ENCODE data around the gene PPP1R15B. TPM values are rescaled to one million over a fixed set of nuclear protein-coding genes. Genes with fewer than 3 reads are reported as not detected.
A peak's percentile ranks its signal among the peaks of the same experiment; 100 is the strongest.

Gene PPP1R15B
- polyA plus RNA-seq, 2 of the 4 experiments (the other 2 are of a cell fraction), result 26.9 to 51.9 TPM

DNA sequence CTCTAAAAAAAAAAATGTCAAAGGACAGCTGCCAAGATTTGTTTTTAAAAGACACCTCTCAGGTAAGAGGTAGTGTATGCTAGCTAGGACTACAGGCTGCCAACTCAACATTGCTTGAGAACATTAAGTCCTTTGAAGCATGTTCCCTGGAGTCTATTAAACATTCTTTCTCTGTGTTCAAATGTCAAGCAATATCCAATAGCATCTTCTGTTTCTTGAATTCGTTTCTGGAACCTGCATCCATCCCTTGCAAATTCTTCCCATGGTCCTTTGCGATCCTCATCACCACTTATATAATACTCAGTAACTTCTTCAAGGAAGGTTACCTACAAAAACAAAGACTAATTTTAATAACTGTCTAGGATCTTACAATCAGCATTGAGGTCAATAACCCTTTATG lies 5.6 kb downstream of the PPP1R15B start:
- ATAC-seq, result no peak
- no peak for TF ChIP-seq SMC3 (IDR thresholded peaks at IDR 0.05)
- TF ChIP-seq ZNF302 (CRISPR knock-in tag; IDR thresholded peaks at IDR 0.05), result no peak
- TF ChIP-seq TP53 (CRISPR knock-in tag; IDR thresholded peaks at IDR 0.05), result no peak
- no peak for TF ChIP-seq EP300 (IDR thresholded peaks at IDR 0.05)
- TF ChIP-seq NPAS2 (CRISPR knock-in tag; IDR thresholded peaks at IDR 0.05; ENCODE audit: borderline replicate concordance), result no peak
- TF ChIP-seq JUN (IDR thresholded peaks at IDR 0.05), result no peak
- no peak for TF ChIP-seq FOSB (CRISPR knock-in tag; IDR thresholded peaks at IDR 0.05)
- no peak for TF ChIP-seq MAZ (IDR thresholded peaks at IDR 0.05; ENCODE audit: borderline replicate concordance, low read depth, low read length)
- Histone ChIP-seq H3K4me3 (peak overlapping the region; percentile 94; the same call in 2 of the 3 replicates), H3K27ac (no peak overlapping the region; a peak in 1 of 6 replicates), H3K9me3 (no peaks in the 10 kb centered on the region), H3K4me1 (peaks cover 32% of the 10 kb centered on the region), H3K4me2 (peak overlapping the region; percentile 79)
- no peak for FAIRE-seq
- WGBS (ENCODE audit: missing lambda C conversion rate), result 23% methylated on average over 2 of the region's 2 CpGs
- ChIA-PET POLR2A (no interaction called here), CTCF (interaction anchor here (0.6 to 7.4 kb wide), 6 partner anchors 25 to 1552 kb away, joined by 3 to 52 read pairs (median 4); no protein-coding TSS in a partner anchor)
- no peak for DNase-seq (ENCODE audit: low read depth in 1 of 2, low spot score in 1 of 2)

DNA sequence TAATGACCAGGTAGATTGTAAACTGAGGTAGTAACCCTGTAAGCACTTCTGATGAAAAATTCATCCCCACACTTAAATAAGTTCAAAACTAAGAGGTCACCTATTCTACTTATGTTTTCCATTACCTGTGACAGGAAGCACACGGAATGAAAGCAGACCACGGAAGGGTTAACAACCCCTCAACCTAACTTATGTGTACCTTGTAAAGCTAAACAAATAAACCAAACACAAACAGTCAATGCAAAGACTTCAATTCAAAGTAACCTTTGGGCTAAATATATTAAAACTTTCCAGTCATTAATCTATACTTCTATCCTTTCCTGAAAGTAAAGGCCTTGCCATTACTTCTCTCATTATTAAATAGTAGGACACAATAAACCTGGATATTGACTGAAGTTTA lies 7.0 kb downstream of the PPP1R15B start:
- ATAC-seq (no peak), DNase-seq (ENCODE audit: low read depth in 1 of 2, low spot score in 1 of 2) (no peak), FAIRE-seq (no peak)
- no peak overlapping the region; the same call in 2 of the 3 replicates for H3K4me3 ChIP-seq
- WGBS (ENCODE audit: missing lambda C conversion rate), result 56% methylated on average over 2 of the region's 2 CpGs
- H3K9me3 ChIP-seq, result no peaks in the 10 kb centered on the region
- TF ChIP-seq POLR2A (IDR thresholded peaks at IDR 0.05; ENCODE audit: low read length) (no peak), EHF (CRISPR knock-in tag; IDR thresholded peaks at IDR 0.05) (no peak), CEBPB (IDR thresholded peaks at IDR 0.05) (no peak), JUNB (IDR thresholded peaks at IDR 0.05) (no peak), EHMT2 (IDR thresholded peaks at IDR 0.05; ENCODE audit: low read depth) (no peak), RAD21 (conservative IDR thresholded peaks at IDR 0.05 in 1 of 2, IDR thresholded peaks at IDR 0.05 in 1 of 2) (no peak), ZC3H11A (IDR thresholded peaks at IDR 0.05) (no peak), RCOR1 (IDR thresholded peaks at IDR 0.05; ENCODE audit: low read depth, low read length) (no peak), BHLHE40 (IDR thresholded peaks at IDR 0.05; ENCODE audit: low read depth, low read length) (no peak), ZNF302 (CRISPR knock-in tag; IDR thresholded peaks at IDR 0.05) (no peak), POLR2AphosphoS2 (conservative IDR thresholded peaks at IDR 0.05; ENCODE audit: low read length) (no peak), KDM5A (IDR thresholded peaks at IDR 0.05) (no peak), KDM1A (IDR thresholded peaks at IDR 0.05; ENCODE audit: low read depth) (no peak)
- TF ChIP-seq, protein P1, sequence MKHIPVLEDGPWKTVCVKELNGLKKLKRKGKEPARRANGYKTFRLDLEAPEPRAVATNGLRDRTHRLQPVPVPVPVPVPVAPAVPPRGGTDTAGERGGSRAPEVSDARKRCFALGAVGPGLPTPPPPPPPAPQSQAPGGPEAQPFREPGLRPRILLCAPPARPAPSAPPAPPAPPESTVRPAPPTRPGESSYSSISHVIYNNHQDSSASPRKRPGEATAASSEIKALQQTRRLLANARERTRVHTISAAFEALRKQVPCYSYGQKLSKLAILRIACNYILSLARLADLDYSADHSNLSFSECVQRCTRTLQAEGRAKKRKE (CRISPR knock-in tag; IDR thresholded peaks at IDR 0.05; ENCODE audit: low read depth), result no peak
- TF ChIP-seq, protein P2, sequence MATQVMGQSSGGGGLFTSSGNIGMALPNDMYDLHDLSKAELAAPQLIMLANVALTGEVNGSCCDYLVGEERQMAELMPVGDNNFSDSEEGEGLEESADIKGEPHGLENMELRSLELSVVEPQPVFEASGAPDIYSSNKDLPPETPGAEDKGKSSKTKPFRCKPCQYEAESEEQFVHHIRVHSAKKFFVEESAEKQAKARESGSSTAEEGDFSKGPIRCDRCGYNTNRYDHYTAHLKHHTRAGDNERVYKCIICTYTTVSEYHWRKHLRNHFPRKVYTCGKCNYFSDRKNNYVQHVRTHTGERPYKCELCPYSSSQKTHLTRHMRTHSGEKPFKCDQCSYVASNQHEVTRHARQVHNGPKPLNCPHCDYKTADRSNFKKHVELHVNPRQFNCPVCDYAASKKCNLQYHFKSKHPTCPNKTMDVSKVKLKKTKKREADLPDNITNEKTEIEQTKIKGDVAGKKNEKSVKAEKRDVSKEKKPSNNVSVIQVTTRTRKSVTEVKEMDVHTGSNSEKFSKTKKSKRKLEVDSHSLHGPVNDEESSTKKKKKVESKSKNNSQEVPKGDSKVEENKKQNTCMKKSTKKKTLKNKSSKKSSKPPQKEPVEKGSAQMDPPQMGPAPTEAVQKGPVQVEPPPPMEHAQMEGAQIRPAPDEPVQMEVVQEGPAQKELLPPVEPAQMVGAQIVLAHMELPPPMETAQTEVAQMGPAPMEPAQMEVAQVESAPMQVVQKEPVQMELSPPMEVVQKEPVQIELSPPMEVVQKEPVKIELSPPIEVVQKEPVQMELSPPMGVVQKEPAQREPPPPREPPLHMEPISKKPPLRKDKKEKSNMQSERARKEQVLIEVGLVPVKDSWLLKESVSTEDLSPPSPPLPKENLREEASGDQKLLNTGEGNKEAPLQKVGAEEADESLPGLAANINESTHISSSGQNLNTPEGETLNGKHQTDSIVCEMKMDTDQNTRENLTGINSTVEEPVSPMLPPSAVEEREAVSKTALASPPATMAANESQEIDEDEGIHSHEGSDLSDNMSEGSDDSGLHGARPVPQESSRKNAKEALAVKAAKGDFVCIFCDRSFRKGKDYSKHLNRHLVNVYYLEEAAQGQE (IDR thresholded peaks at IDR 0.05), result no peak
- TF ChIP-seq, protein P3, sequence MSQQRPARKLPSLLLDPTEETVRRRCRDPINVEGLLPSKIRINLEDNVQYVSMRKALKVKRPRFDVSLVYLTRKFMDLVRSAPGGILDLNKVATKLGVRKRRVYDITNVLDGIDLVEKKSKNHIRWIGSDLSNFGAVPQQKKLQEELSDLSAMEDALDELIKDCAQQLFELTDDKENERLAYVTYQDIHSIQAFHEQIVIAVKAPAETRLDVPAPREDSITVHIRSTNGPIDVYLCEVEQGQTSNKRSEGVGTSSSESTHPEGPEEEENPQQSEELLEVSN (IDR thresholded peaks at IDR 0.05; ENCODE audit: borderline replicate concordance, low read depth), result no peak
- POLR2A ChIA-PET, result no interaction called here
- no peak overlapping the region for H3K27ac ChIP-seq
- CTCF ChIA-PET, result interaction anchor here (1.1 to 7.4 kb wide), 3 partner anchors 26 to 402 kb away, joined by 3 to 52 read pairs (median 8); no protein-coding TSS in a partner anchor
- H3K4me2 ChIP-seq, result peak overlapping the region; percentile 79
- peaks cover 32% of the 10 kb centered on the region for H3K4me1 ChIP-seq

Data from A549 (cell line).